ENCODE results near the gene PLVAP. TPM values are rescaled to one million over a fixed set of nuclear protein-coding genes. Genes with fewer than 3 reads are reported as not detected.
A peak's percentile ranks its signal among the peaks of the same experiment; 100 is the strongest.

PLVAP gene
- total RNA-seq, 1 donor from 2014 or later, result 166 TPM

GRCh38 chr19:17303167-17303939 lies 73.8 kb downstream of the PLVAP start, which contains the start of gene ABHD8:
Gene ABHD8 (minus strand): TSS chr19:17303425. CDS start chr19:17301616, 1,809 bp downstream.
- peak; percentile 96 for DNase-seq (ENCODE audit: low spot score)

GRCh38 chr19:17302391-17303166 lies 74.6 kb downstream of the PLVAP start:
- DNase-seq (ENCODE audit: low spot score), result no peak

Other genes starting within 250 kb of the PLVAP start
- 28.0 TPM for gene USE1, start 162.0 kb downstream of the PLVAP start, total RNA-seq
- 47.8 TPM for gene OCEL1, start 151.1 kb downstream of the PLVAP start, total RNA-seq
- gene NR2F6, start 131.4 kb downstream of the PLVAP start, total RNA-seq, result 46.3 TPM
- gene USHBP1, start 112.6 kb downstream of the PLVAP start, total RNA-seq, result 4.3 TPM
- 70.5 TPM for gene BABAM1, start 109.9 kb downstream of the PLVAP start, total RNA-seq
- gene ANKLE1, start 95.4 kb downstream of the PLVAP start, total RNA-seq, result 0.83 TPM
- 20.1 TPM for gene ABHD8, start 73.9 kb downstream of the PLVAP start, total RNA-seq
- 102 TPM for gene MRPL34, start 71.5 kb downstream of the PLVAP start, total RNA-seq
- gene DDA1, start 67.8 kb downstream of the PLVAP start, total RNA-seq, result 37.9 TPM
- 33.2 TPM for gene ANO8, start 42.5 kb downstream of the PLVAP start, total RNA-seq
- gene GTPBP3, start 39.8 kb downstream of the PLVAP start, total RNA-seq, result 24.7 TPM
- 1.0 TPM for gene CCDC194, start 16.9 kb upstream of the PLVAP start, total RNA-seq
- 90.6 TPM for gene BST2, start 28.3 kb upstream of the PLVAP start, total RNA-seq
- 61.2 TPM for gene MVB12A, start 42.7 kb upstream of the PLVAP start, total RNA-seq
- gene TMEM221, start 71.3 kb upstream of the PLVAP start, total RNA-seq, result 0.37 TPM
- gene NXNL1, start 83.6 kb upstream of the PLVAP start, total RNA-seq, result not detected
- gene SLC27A1, start 93.2 kb upstream of the PLVAP start, total RNA-seq, result 37.1 TPM
- 93.0 TPM for gene PGLS, start 134.3 kb upstream of the PLVAP start, total RNA-seq
- 71.1 TPM for gene COLGALT1, start 178.3 kb upstream of the PLVAP start, total RNA-seq